Stimulated activated effector memory CD8-positive, alpha-beta T cell treated with anti-CD3 and anti-CD28 coated beads, Interleukin-12 subunit alpha, Interleukin-12 subunit beta, amount 100 ng/mL, for 72 hours (primary cell): ENCODE measurements around the gene CDC34.
A peak's percentile ranks its signal among the peaks of the same experiment; 100 is the strongest.

Source experiments
- ATAC-seq: fragments of 150-1000 bp; cut with Tn5 transposase; 2 replicates; pipeline ENCODE4 v1.10.0; 2021
- DNase-seq, 2 donors: peaks; one replicate each; pipeline ENCODE4 v3.0.0; 2021 to 2022; ENCODE audit warnings: low spot score in 2 of 2
- H3K27ac Mint-ChIP-seq: one replicate; pipeline ENCODE4 v1.8.0; 2022; ENCODE audit warnings: mild to moderate bottlenecking, mixed read lengths
- H3K36me3 Mint-ChIP-seq: one replicate; pipeline ENCODE4 v1.8.0; 2022; ENCODE audit warnings: mild to moderate bottlenecking, mixed read lengths
- H3K4me1 Mint-ChIP-seq: one replicate; pipeline ENCODE4 v1.8.0; 2022; ENCODE audit warnings: mixed read lengths
- H3K4me3 Mint-ChIP-seq: one replicate; pipeline ENCODE4 v1.8.0; 2022; ENCODE audit warnings: mild to moderate bottlenecking, mixed read lengths
- H3K9me3 Mint-ChIP-seq: one replicate; pipeline ENCODE4 v1.8.0; 2022; ENCODE audit warnings: mixed read lengths

CDC34 gene

GRCh38 chr19:525857-526419 lies 5.6 kb upstream of the CDC34 start:
- peaks cover 5% of the 10 kb centered on the region for H3K4me1 Mint-ChIP-seq
- H3K9me3 Mint-ChIP-seq = no peaks in the 10 kb centered on the region
- no peak for DNase-seq
- no peak overlapping the region for H3K4me3 Mint-ChIP-seq
- no peak overlapping the region for H3K27ac Mint-ChIP-seq
- no peak for ATAC-seq
- H3K36me3 Mint-ChIP-seq = no peaks in the 10 kb centered on the region

GRCh38 chr19:530134-531008 lies 1.2 kb upstream of the CDC34 start:
- DNase-seq (no peak), ATAC-seq (no peak)
- H3K9me3 Mint-ChIP-seq = no peaks in the 10 kb centered on the region
- H3K4me1 Mint-ChIP-seq = peaks cover 19% of the 10 kb centered on the region
- peak overlapping the region; percentile 61 for H3K27ac Mint-ChIP-seq
- peak overlapping the region; percentile 77 for H3K4me3 Mint-ChIP-seq
- no peaks in the 10 kb centered on the region for H3K36me3 Mint-ChIP-seq

GRCh38 chr19:531009-531752 lies 379 bp upstream of the CDC34 start:
- H3K4me1 Mint-ChIP-seq = peaks cover 16% of the 10 kb centered on the region
- DNase-seq (peak; percentile 96 to 99), ATAC-seq (peak; percentile 79)
- H3K36me3 Mint-ChIP-seq = no peaks in the 10 kb centered on the region
- H3K4me3 Mint-ChIP-seq = peak overlapping the region; percentile 77
- H3K27ac Mint-ChIP-seq = peak overlapping the region; percentile 61
- H3K9me3 Mint-ChIP-seq = no peaks in the 10 kb centered on the region

GRCh38 chr19:532561-533363 lies 1.2 kb downstream of the CDC34 start:
- Mint-ChIP-seq H3K4me3 (peak overlapping the region; percentile 77), H3K4me1 (peaks cover 16% of the 10 kb centered on the region), H3K36me3 (peaks cover 4% of the 10 kb centered on the region), H3K27ac (peak overlapping the region; percentile 88), H3K9me3 (no peaks in the 10 kb centered on the region)
- no peak for ATAC-seq
- DNase-seq = no peak

- peaks cover 16% of the 10 kb centered on the region for H3K4me1 Mint-ChIP-seq
- DNase-seq (no peak), ATAC-seq (no peak)
- H3K4me3 Mint-ChIP-seq = peak overlapping the region; percentile 77
- H3K9me3 Mint-ChIP-seq = no peaks in the 10 kb centered on the region
- H3K27ac Mint-ChIP-seq = peak overlapping the region; percentile 88
- peaks cover 12% of the 10 kb centered on the region for H3K36me3 Mint-ChIP-seq
Measured at GRCh38 chr19:533364-534058, 2.0 kb downstream of the CDC34 start.

GRCh38 chr19:534088-534487 lies 2.5 kb downstream of the CDC34 start:
- H3K27ac Mint-ChIP-seq = no peak overlapping the region
- H3K9me3 Mint-ChIP-seq = no peaks in the 10 kb centered on the region
- peak overlapping the region; percentile 77 for H3K4me3 Mint-ChIP-seq
- no peak for DNase-seq
- ATAC-seq = no peak
- H3K4me1 Mint-ChIP-seq = peaks cover 16% of the 10 kb centered on the region
- H3K36me3 Mint-ChIP-seq = peaks cover 18% of the 10 kb centered on the region

- no peaks in the 10 kb centered on the region for H3K9me3 Mint-ChIP-seq
- no peak for DNase-seq
- H3K4me3 Mint-ChIP-seq = peak overlapping the region; percentile 55
Measured at GRCh38 chr19:535017-535835, 3.7 kb downstream of the CDC34 start.

GRCh38 chr19:536031-536880 lies 4.7 kb downstream of the CDC34 start:
- no peak overlapping the region for H3K4me3 Mint-ChIP-seq
- H3K36me3 Mint-ChIP-seq = peaks cover 26% of the 10 kb centered on the region
- peaks cover 16% of the 10 kb centered on the region for H3K4me1 Mint-ChIP-seq
- ATAC-seq = no peak
- H3K27ac Mint-ChIP-seq = no peak overlapping the region
- no peaks in the 10 kb centered on the region for H3K9me3 Mint-ChIP-seq
- no peak for DNase-seq

More at GRCh38 chr19:535017-535835, 3.7 kb downstream of the CDC34 start:
- peaks cover 16% of the 10 kb centered on the region for H3K4me1 Mint-ChIP-seq
- peaks cover 22% of the 10 kb centered on the region for H3K36me3 Mint-ChIP-seq
- no peak for ATAC-seq
- H3K27ac Mint-ChIP-seq = peak overlapping the region; percentile 77

GRCh38 chr19:536881-537404 lies 5.4 kb downstream of the CDC34 start:
- H3K36me3 Mint-ChIP-seq = peaks cover 30% of the 10 kb centered on the region
- no peak overlapping the region for H3K27ac Mint-ChIP-seq
- DNase-seq (no peak), ATAC-seq (no peak)
- no peaks in the 10 kb centered on the region for H3K9me3 Mint-ChIP-seq
- peaks cover 16% of the 10 kb centered on the region for H3K4me1 Mint-ChIP-seq
- no peak overlapping the region for H3K4me3 Mint-ChIP-seq

- ATAC-seq (no peak), DNase-seq (no peak)
- no peaks in the 10 kb centered on the region for H3K9me3 Mint-ChIP-seq
- H3K36me3 Mint-ChIP-seq = peaks cover 38% of the 10 kb centered on the region
- no peak overlapping the region for H3K27ac Mint-ChIP-seq
- H3K4me1 Mint-ChIP-seq = peaks cover 8% of the 10 kb centered on the region
- H3K4me3 Mint-ChIP-seq = no peak overlapping the region
Measured at GRCh38 chr19:538641-539428, 7.3 kb downstream of the CDC34 start.

- DNase-seq (no peak), ATAC-seq (no peak)
- Mint-ChIP-seq H3K27ac (no peak overlapping the region), H3K4me1 (peaks cover 15% of the 10 kb centered on the region), H3K4me3 (no peak overlapping the region), H3K36me3 (peaks cover 44% of the 10 kb centered on the region), H3K9me3 (no peaks in the 10 kb centered on the region)
Measured at GRCh38 chr19:539429-540030, 8.0 kb downstream of the CDC34 start.
